Hippocampal formation (tissue), 2 donors: ENCODE results near the gene PBX3.
"Not testable (repeated sequence)": the region's sequence is repeated elsewhere in the genome, so short reads cannot be mapped to it uniquely, and the experiment has no call there.

Source experiments
- DNase-seq, 2 donors: peaks; one replicate each; lab custom pipeline; 2025; lab: John Stamatoyannopoulos, UW

PBX3 gene

DNA sequence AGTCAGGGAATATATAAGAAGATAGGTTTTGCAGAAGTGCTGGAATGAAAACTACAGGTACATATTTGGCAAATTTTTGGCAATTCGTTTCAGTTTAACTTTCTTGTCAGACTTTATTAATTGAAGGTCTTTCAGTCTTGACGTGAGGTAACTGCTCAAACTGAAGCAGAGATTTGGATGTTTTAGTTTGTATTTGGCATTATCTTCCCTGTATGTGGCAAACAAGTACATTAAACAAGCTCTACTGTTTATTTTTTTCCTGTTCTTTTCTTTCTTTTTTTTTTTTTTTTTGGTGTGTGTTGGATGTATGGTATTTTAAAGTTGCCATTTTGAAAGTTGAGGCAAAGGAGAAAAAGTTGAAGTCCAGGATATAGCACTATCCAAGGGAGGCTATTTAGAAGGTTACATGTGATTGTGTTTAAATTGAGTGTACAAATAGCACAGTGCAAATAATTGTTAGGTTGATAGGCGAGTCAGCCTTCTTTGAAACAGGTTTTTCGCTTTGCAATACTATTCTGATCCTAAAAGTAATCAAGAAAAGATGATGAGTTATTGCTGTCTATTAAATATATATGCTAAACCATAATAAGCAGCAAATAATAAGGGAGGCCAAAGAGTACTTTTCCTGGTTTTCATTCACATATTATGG is 2.2 kb downstream of the PBX3 start:
- DNase-seq = no peak

DNA sequence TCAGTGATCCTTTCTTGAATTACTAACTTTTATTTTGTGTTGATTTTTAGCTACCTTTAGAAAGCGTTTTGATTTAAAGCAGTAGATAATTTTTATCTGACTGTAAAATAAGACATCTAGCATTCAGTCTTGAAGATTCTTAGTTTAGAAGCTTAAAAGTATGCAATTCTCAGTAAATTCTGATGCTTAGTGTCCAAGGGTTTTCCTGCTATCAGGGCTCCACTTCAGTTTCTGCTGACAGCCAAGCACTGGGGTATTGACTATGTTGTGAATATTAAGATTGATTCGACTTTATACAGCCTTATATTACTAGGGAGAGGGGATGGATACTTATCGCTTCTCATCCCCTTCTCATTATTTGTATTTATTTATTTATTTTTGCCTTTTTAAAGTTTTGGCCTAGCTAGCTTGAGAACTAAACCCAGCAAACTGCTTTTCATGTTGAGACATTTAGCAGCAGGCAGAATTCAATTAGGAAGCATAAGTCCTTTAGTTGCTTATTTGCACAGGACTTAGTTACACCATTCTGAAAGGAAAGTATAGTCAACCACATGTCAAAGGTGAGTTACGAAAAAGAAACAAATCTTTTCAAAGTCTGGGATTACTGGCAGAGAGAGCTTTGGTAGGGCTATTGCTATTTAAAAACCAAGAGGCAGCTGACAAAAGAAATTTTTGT is 2.9 kb downstream of the PBX3 start:
- DNase-seq = no peak

DNA sequence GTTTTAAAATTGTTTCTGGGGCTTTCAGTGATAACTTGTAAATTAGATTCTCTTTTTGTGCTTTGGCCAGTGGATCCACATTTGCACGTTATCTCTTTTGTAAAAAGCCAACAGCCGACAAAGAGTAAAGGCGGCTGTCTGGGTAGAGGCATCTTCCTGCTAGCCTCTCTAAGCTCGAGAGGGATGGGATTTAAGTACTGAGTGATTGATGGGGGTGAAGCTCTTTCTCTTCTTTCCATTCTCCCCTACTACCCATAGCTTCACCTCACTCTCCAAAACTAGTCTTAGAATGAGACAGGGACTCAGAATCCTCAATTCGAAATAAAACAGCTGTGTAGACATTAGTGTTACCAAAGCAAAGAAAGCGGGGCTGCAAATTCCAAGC is 3.4 kb downstream of the PBX3 start:
- no peak for DNase-seq

DNA sequence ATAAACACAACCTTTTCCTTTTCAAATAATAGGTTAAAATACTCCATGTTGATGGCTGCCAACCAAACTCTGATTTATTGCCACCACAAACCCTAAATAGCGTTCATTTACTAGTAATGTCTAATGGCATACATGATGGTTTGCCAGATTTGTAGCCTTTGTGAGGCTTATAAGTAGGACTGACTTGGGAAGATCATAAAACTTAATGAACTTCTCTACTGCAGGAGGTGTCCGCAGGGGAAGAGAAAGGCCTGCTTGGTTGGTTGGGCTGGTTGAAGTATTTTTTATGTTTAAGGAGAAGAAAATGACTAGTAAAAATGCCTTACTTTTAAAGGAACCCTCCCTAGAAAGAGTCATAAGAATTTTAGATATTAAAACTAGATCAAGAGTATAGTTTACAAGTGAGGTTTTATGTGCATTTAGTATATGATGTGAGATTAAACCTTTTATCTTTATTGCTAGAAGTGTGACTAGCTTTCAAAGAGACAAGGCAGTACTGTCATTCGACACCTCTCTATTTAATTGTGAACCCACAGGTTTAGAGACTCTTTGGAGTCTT is 5.0 kb downstream of the PBX3 start:
- no peak for DNase-seq

DNA sequence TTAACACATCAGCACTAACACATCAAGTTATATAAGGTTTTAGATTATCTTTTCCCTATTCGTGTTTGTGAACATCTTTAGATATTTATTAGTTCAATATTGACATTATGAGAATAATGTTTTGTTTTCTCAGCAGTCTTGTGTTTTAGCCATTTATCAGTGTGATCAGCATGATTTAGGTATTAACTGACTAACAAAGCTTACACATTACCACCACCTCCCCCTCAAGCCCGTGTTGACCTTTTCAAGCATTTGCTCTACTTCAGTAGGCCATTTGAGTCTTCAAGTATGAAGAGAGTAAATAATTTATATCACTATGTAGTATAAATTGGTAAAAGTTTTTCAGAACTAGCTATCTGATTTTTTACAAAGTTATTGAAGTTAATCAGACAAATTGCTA is 6.9 kb downstream of the PBX3 start:
- DNase-seq = no peak

DNA sequence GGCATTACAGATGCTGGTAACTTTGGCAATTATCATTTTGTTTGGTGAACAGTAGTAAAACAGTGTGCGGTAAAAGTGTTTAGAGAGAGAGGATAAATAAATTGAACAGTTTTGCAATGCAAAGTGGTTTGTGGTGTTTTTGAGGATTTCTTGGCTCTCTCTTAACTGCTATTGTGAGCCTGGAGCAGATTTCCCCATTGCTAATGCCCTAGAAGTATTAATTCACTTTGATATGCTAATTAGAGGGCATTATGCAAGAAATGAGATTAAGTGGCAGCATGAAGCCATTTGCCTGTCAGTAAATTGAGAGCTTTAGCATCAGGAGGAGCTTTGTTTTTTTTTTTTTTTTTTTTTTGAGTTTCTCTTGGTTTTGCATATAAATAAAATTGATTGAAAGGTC is 8.2 kb downstream of the PBX3 start:
- no peak for DNase-seq

DNA sequence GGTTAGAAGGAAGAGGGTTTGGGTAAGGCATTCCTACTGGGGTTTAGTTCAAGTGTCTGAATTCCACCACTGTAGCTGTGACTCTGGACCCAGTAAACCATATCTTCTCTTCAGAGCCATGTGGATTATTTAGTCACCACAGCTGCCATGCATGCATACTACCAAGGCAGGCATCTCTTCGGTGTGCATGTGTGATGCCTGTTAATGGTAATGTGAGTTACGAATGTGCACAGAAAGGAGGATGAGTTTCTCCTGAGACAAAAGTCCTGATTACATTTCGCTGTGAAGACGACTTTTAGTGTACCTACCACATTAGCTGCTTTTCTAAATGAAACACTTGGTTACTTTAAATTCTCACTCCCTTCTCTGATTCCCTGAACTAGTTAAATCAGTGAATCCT is 9.3 kb downstream of the PBX3 start:
- no peak for DNase-seq

DNA sequence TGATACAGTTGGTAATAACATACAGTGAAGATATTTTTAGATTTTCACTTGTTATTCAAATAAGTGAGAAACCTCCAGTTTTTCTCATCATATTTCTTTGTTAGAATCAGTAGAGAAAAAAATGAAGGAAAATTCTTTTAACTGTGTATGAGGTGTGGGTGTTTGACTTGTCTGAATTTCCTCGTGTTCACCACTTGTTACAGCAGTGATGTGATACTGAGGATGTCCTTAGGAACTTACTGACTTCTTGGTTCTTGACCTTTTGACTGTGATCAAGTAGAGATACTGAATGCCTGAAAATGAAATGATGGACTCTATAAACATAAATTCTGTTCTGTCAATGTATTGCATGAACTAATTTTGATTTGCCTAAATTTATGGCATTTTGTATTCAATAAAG is 10.7 kb downstream of the PBX3 start:
- DNase-seq = no peak

DNA sequence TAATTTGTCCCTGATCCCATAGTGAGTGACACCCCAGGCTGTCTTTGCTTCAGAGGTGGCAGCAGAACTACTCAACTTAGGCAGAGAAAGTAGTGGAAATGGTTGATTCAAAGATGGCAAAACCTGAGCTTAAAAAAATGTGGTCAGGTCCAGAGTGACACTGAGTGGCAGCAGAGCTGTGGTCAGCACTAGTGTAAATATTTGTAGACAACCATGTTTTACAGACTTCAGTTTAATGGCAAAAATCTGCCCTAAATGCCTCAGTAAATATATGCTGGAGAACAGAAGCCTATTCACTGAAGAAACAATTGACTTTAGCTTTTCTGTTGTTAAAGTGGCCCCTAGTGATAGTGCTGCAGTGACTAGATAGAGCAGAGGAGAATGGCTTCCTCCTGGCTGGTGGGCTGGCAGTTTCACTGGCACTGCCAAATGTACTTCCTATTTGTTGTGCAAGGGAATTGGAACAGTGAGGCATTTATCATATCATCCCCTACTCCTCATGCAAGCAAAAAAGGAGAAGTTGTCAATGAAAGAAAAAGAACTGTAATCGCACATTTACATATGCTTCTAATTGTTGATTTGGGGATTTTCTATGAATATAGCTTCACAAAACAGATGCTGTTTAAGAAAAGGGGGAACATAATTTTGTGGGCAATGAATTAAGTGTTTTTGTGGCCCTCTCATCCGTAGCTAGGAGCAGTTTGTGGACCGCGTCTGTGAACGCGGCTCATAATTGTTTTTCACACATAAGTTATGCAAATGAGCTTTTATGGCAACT is 12.0 kb downstream of the PBX3 start:
- DNase-seq = peak; percentile 61 to 85

DNA sequence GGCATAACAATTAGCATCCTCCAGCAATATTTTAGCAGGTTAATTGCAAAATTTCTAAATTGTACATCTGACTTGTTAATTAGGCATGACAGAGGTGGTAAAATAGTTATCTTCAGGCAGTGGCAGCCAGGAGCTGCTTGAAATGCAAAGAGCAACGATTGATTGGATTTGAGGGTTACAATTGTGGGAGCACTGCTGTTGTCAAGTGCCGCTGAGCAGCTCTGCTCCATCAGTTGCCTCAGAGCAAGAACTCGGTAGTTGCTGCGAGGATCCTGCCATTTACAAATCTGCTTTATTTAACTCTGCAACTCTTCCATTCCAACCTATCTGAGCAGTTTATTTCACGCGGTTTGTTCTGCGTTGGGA is 12.6 kb downstream of the PBX3 start:
- peak; percentile 44 to 79 for DNase-seq

DNA sequence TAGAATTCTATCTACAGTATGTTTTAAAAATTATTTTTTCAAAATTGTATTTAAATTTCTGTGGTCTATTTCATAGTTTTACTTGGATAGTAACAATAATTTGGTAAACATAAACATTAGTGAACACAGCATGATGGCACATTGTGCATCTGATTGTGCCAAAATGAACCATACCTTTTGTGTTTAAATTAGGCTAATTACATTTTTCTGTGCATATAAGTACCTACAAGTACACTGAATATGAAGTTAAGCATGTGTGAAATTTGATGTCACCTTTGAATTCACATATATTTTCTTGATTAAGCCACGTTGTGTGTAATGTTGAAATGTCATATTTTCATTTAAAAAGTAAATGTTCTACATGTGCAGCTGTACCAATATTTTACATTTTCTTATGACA is 13.4 kb downstream of the PBX3 start:
- no peak for DNase-seq

DNA sequence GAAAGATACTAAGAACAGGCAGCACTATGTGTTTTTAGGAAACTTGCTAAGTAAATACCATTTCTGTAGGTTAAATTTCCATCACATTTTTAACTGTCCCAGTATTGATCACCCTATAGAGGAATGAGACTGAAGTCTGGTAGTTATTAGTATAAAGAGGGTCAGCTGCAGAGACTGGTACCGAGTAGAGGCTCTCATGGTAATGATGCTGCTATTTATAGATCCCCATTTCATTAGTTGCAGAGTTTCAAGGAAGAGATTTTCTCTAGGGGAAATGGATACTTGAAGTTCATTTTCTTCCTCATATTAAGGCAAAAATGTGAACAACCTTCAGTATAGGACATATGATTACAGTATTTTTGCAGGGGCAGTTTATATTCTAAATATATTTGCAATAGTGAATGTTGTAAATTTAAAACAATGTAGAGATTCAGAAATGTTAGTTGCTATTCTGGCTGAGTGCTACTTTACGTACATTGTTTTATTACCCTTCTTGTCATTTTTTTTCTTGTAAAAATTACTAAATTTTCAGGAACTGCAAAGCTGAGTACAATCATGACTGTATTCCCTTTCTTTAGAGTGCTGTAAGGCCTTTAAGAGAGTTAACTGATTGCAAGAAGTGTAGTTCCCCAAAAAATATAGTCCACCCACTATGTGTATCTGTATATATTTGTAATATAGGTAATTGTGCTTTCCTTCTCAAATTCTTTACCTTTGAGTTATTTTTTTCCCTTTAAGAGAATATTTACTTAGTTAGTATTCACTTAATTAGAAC is 14.7 kb downstream of the PBX3 start:
- DNase-seq = no peak

DNA sequence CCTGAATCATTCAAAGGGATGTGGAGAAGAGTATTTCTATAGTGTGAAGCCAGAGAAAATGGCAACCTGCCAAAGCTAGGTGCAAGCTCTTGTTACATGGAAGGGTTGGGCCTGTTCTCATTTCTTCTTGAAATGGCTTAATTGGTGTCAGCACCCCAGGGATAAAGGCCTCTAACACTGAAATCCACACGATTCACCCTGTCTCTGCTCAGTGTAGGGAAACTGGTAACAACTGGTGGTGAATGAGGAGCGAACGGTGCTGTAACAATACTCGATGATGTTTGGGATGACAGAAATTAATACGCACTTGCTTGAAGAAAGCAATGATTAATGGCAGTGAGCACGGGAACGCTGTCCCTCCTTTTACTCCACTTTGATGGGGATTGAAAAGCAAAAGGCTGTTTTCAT is 16.2 kb downstream of the PBX3 start:
- no peak for DNase-seq

DNA sequence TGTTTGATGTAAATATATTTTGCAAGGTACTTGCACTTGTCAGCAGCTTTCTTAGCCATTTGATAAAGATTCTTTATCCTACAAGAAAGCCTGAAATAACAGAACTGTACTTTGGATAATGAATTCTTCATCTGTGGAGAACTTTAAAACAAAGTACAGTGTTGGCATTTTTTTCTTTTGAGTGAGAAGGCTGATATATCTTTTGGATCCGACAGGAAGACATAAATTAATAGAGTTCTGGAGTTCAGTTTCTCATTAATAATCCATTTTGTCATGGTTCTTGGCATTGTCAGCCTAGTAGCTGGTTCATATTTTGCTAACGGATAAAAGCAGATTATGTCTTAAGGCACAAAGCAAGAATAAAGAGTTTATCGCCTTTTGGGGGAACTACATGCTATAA is 17.0 kb downstream of the PBX3 start:
- no peak for DNase-seq

DNA sequence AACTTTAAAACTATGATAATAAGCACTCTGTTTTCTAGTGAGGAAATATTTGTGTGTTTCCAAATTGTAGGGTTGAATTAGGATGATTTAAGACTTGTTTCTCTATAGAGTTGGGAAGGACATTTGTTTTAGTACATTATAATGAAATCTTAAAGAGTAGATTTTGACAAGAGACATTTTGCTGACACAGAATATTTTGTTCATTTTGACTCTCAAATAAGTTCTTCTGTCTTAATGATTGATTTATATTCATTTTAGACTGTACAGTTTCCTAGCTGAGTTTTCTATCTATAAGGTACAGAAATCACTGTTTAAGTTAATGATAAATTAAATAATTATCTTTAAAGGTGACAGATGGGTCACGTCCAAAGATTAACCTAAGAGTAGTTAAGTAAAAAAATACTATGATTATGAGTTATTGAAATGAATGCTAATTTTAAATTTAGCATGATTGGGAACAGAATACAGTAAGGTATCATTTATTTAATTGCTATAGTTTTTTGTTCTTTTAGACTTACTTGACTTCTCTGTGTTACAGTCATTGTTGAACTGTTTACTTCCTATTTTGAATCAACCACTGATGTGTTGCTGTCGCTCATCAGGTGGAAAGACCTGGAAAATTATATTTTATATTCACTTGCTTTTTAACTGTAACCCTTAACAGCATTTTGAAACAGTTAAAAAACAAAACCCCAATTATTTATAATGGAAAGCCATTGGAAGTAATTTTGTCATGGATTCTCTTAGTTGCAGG is 19.5 kb downstream of the PBX3 start:
- no peak for DNase-seq

DNA sequence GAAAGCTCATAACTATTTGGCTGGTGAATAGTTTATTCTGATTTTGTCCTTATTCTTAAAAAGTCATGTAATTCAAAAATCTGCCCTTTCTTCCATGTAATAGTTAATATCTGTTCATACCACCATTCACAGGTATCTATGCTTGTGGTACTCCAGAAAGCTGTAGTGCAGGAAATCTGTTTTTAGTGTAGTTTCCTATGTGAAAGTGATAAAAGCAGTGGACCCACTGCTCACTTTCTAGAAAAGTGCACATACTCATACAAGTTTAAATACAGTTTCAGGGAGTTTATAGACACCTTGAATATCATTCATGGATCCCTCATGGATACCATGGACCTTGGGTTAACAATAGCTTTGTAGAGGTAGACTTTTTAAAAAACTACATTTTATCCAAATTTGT is 20.2 kb downstream of the PBX3 start:
- DNase-seq = no peak

DNA sequence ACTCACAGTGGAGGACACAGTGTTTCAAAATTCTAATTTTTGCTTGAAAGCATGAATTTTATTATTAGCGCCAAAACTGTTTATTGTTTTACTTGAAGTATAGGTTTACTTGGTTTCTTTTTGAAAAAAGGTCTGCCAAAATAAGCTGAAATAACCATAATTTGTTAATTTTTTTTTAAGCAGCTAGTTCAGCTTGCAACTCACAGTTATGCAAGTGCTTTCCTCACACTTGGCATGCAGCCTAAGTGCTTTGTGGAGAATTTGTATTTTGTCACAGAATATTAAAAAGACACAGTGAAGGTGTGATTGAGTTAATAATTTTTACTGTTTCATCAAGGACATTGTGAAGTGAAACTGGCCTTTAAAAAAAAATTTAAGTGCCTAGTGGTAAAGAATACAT is 21.6 kb downstream of the PBX3 start:
- DNase-seq = no peak

DNA sequence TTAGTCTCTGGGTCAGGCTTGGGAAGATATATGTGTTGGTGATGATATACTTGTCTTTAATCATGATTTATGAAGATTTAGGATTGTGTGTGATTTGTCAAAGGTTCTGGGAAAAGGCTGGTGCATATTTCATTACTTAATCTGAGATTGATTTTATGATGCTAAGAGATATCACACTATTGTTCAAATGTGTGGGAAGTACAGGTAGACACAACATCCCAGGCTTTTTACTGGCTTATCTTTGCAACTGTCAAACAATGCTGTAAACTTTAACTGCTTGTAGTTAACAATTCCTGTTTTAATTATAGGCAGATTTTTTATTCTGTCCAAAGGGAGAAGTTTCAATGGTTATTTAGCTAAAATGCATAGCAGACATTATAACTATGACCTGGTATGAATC is 23.9 kb downstream of the PBX3 start:
- DNase-seq = no peak

DNA sequence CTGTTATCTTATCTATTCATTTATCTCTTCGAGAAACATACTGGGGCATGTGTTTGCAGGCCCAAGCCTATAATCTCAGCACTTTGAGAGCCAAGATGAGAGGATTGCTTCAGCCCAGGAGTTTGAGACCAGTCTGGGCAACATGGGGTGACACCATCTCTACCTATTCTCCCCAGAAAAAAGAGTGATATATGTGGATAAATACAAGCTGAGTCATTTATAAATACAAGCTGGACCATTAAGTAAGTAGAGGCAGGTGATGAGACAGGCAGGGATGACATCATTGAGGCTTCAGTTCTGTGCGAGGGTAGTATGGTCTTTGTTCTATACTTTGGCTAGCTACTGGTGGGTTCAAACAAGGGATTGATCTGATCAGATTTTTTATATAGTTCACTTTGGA is 25.6 kb downstream of the PBX3 start:
- DNase-seq = no peak

DNA sequence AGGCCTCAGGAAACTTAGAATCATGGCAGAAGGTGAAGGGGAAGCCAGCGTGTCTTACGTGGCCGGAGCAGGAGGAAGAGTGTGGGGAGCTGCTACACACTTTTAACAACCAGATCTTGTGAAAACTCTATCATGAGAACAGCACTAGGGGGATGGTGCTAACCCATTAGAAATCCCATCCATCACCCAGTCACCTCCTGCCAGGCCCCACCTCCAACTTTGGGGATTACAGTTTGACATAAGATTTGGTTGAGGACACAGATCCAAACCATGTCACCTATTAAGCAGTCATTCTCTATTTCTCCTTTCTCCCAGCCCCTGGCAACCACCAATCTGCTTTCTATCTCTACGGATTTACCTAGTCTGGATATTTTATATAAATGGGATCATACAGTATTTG is 26.9 kb downstream of the PBX3 start:
- no peak for DNase-seq

DNA sequence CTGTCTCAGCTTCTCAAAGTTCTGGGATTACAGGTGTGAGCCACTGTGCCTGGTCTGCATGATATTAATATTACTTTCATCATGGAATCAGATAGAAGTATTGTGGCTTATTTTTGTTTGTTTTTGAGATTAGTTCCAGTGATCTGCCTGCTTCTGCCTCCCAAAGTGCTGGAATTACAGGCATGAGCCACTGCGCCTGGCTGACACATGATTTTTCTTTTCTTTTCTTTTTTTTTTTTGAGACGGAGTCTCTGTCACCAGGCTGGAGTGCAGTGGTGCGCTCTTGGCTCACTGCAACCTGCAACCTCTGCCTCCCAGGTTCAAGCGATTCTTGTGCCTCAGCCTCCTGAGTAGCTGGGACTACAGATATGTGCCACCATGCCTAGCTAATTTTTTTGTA is 29.6 kb downstream of the PBX3 start:
- DNase-seq = not testable (repeated sequence)
